SH-SY5Y (cell line): ENCODE data around the gene KIAA0232.

ENCODE experiments used
- GATA2 ChIP-seq: IDR thresholded peaks from 2 replicates; pipeline ENCODE4 v1.6.1; 2011; ENCODE audit warnings: mild to moderate bottlenecking, low read depth, low read length
- GATA3 ChIP-seq: IDR thresholded peaks from 2 replicates; pipeline ENCODE4 v1.6.1; 2011; ENCODE audit warnings: low read depth, mild to moderate bottlenecking, low read length, moderate library complexity

The KIAA0232 gene

GRCh38 chr4:6782147-6782845, at the start of gene KIAA0232:
KIAA0232 (plus strand) TSS chr4:6782727; CDS start chr4:6824454, 41,727 bp downstream.
- TF ChIP-seq GATA3: no peak
- TF ChIP-seq GATA2: no peak

GRCh38 chr4:6733358-6734164, 49.0 kb upstream of the KIAA0232 start:
- TF ChIP-seq GATA2 (no peak), GATA3 (no peak)

- no peak for TF ChIP-seq GATA3
- TF ChIP-seq GATA2: no peak
Observed at GRCh38 chr4:6734165-6734786, 48.3 kb upstream of the KIAA0232 start.

- no peak for TF ChIP-seq GATA3
Observed at GRCh38 chr4:6739920-6740319, 42.6 kb upstream of the KIAA0232 start.

GRCh38 chr4:6740347-6740746, 42.2 kb upstream of the KIAA0232 start:
- no peak for TF ChIP-seq GATA3
- no peak for TF ChIP-seq GATA2

GRCh38 chr4:6742507-6742906, 40.0 kb upstream of the KIAA0232 start:
- TF ChIP-seq GATA3 (no peak), GATA2 (no peak)

GRCh38 chr4:6742989-6743388, 39.5 kb upstream of the KIAA0232 start:
- TF ChIP-seq GATA3: no peak
- TF ChIP-seq GATA2: no peak

- TF ChIP-seq GATA2 (no peak), GATA3 (no peak)
Observed at GRCh38 chr4:6746721-6747293, 35.7 kb upstream of the KIAA0232 start.

GRCh38 chr4:6747294-6748051, 35.1 kb upstream of the KIAA0232 start:
- TF ChIP-seq GATA3: no peak
- no peak for TF ChIP-seq GATA2

GRCh38 chr4:6748286-6748685, 34.2 kb upstream of the KIAA0232 start:
- no peak for TF ChIP-seq GATA3
- no peak for TF ChIP-seq GATA2

- no peak for TF ChIP-seq GATA2
- TF ChIP-seq GATA3: no peak
Observed at GRCh38 chr4:6749340-6750171, 33.0 kb upstream of the KIAA0232 start.

- no peak for TF ChIP-seq GATA2
- TF ChIP-seq GATA3: no peak
Observed at GRCh38 chr4:6750286-6751221, 32.0 kb upstream of the KIAA0232 start.
